ENCODE measurements around the gene GPR137.

The GPR137 gene

GRCh38 chr11:64298966-64299846 is 13.6 kb downstream of the GPR137 start:
- Histone ChIP-seq H3K27me3 (peaks cover 86% of the 10 kb centered on the region), H3K4me3 (ENCODE audit: low read depth in 1 of 2, low read length in 1 of 2) (peak overlapping the region in 1 of 2 experiments; percentile 53), H3K27ac (no peak overlapping the region), H3K4me1 (ENCODE audit: control insufficient read depth in 1 of 2, insufficient read depth in 1 of 2, low read depth in 1 of 2, low read length in 1 of 2) (peaks cover 25 to 32% of the 10 kb centered on the region in 2 experiments), H3K9me3 (no peaks in the 10 kb centered on the region), H3K36me3 (no peaks in the 10 kb centered on the region)
- TF ChIP-seq, protein P1, sequence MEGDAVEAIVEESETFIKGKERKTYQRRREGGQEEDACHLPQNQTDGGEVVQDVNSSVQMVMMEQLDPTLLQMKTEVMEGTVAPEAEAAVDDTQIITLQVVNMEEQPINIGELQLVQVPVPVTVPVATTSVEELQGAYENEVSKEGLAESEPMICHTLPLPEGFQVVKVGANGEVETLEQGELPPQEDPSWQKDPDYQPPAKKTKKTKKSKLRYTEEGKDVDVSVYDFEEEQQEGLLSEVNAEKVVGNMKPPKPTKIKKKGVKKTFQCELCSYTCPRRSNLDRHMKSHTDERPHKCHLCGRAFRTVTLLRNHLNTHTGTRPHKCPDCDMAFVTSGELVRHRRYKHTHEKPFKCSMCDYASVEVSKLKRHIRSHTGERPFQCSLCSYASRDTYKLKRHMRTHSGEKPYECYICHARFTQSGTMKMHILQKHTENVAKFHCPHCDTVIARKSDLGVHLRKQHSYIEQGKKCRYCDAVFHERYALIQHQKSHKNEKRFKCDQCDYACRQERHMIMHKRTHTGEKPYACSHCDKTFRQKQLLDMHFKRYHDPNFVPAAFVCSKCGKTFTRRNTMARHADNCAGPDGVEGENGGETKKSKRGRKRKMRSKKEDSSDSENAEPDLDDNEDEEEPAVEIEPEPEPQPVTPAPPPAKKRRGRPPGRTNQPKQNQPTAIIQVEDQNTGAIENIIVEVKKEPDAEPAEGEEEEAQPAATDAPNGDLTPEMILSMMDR (IDR thresholded peaks at IDR 0.05), result no peak

DNA sequence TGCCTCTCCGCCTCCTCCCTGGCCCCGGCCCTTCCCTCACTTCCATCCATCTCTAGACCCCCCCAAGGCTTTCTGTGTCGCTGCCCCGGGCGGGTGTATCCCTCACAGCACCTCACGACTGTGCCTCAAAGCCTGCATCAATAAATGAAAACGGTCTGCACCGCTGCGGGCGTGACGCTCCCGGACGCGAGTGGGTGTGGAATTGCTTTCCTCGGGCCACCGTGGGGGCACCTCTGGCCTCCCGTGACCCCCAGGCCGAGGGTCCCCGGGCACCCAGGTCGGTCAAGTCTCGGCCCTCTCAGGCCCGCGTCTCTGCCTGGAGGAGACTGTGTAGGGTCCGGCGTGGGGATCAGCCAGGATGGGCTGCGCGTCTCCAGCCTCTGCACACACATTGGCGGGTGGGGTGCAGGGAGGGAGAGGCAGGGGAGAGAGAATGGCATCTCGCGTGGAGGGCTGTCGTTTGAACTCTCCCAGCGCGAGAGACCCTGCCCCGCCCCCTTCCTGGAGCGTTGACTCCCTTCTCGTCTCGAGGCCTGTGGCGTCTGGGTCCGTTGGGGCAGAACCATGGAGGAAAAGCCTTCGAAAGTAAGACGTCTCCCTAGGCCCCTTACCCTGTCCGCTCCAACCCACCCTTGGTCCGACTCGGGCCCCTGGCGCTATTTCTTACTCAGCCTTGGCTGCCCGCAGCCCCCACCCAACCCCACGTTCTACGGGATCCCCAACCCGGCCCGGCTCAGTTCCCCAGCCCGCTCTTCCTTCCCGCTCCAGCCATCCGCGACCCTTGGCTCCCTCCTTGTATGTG is 14.4 kb downstream of the GPR137 start, which contains the start of gene CATSPERZ:
Gene CATSPERZ (plus strand): TSS at position 512 of the 802 bp plus-strand sequence. CDS start 53 bp downstream, at position 565.
- Histone ChIP-seq H3K27me3 (peaks cover 78% of the 10 kb centered on the region), H3K4me3 (ENCODE audit: low read depth in 1 of 2, low read length in 1 of 2) (peak within 1 kb of the TSS; percentile 53 to 54), H3K36me3 (no peaks in the 10 kb centered on the region), H3K9me3 (no peaks in the 10 kb centered on the region), H3K27ac (peak within 1 kb of the TSS; percentile 54), H3K4me1 (ENCODE audit: control insufficient read depth in 1 of 2, insufficient read depth in 1 of 2, low read depth in 1 of 2, low read length in 1 of 2) (peaks cover 30 to 40% of the 10 kb centered on the region in 2 experiments)
- TF ChIP-seq, protein P1 (IDR thresholded peaks at IDR 0.05), result no peak

- H3K4me1 ChIP-seq (ENCODE audit: control insufficient read depth in 1 of 2, insufficient read depth in 1 of 2, low read depth in 1 of 2, low read length in 1 of 2), result peaks cover 46 to 58% of the 10 kb centered on the region in 2 experiments
- H3K27me3 ChIP-seq, result peaks cover 44% of the 10 kb centered on the region
- peaks cover 13% of the 10 kb centered on the region for H3K36me3 ChIP-seq
- TF ChIP-seq, protein P1 (IDR thresholded peaks at IDR 0.05), result no peak
- peak overlapping the region in 1 of 2 experiments; percentile 72 for H3K4me3 ChIP-seq (ENCODE audit: low read depth in 1 of 2, low read length in 1 of 2)
- H3K9me3 ChIP-seq, result no peaks in the 10 kb centered on the region
- peak overlapping the region; percentile 99 for H3K27ac ChIP-seq
These were observed 17.7 kb downstream of the GPR137 start for GRCh38 chr11:64303109-64304031.

DNA sequence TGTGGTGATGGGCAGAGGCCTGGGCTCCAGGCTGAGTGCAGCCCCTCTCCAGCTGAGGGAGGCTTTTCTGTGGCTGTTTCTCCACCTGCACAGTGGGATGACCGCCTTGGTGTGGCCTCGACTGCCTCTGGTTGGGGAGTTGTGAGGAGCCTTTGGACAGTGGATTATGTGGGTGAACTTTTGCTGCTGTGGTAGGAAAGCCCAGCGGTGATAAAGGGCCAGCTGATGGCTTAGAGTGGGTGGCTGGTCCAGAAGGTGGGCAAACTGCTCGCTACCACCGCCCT is 18.3 kb downstream of the GPR137 start:
- H3K36me3 ChIP-seq, result peaks cover 13% of the 10 kb centered on the region
- peak overlapping the region; percentile 99 for H3K27ac ChIP-seq
- no peaks in the 10 kb centered on the region for H3K9me3 ChIP-seq
- peak overlapping the region; percentile 72 to 77 for H3K4me3 ChIP-seq (ENCODE audit: low read depth in 1 of 2, low read length in 1 of 2)
- TF ChIP-seq, protein P1 (IDR thresholded peaks at IDR 0.05), result no peak
- H3K27me3 ChIP-seq, result peaks cover 38% of the 10 kb centered on the region
- H3K4me1 ChIP-seq (ENCODE audit: control insufficient read depth in 1 of 2, insufficient read depth in 1 of 2, low read depth in 1 of 2, low read length in 1 of 2), result peaks cover 46 to 57% of the 10 kb centered on the region in 2 experiments
